Activated CD8-positive, alpha-beta T cell treated with anti-CD3 and anti-CD28 coated beads, Interleukin-2, amount 10 ng/mL, durations not matched to agents 7 days and 5 days (primary cell): ENCODE measurements around the gene PSG3. TPM values are rescaled to one million over a fixed set of nuclear protein-coding genes. Genes with fewer than 3 reads are reported as not detected.
"Not testable (repeated sequence)": the region's sequence is repeated elsewhere in the genome, so short reads cannot be mapped to it uniquely, and the experiment has no call there.

Experiments
- ATAC-seq: fragments of 150-1000 bp; cut with Tn5 transposase; one replicate; pipeline ENCODE4 v1.10.0; 2021; ENCODE audit warnings: moderate library complexity
- CTCF ChIA-PET: fragments of 350-600 bp; sonication (Branson Sonifier 250); formaldehyde crosslinking; loops from one replicate; lab custom pipeline; 2021; ENCODE audit warnings: antibody characterized with exemption; lab: Charles Lee
- POLR2A ChIA-PET: fragments of 350-600 bp; sonication (Branson Sonifier 250); formaldehyde crosslinking; loops from one replicate; lab custom pipeline; 2021; ENCODE audit warnings: antibody characterized with exemption; lab: Charles Lee
- DNase-seq: peaks from one replicate; pipeline ENCODE4 v3.0.0-alpha.2; 2020
- H3K27ac Mint-ChIP-seq: one replicate; pipeline ENCODE4 v1.8.0; 2021; ENCODE audit warnings: mild to moderate bottlenecking, mixed read lengths
- H3K27me3 Mint-ChIP-seq: one replicate; pipeline ENCODE4 v1.8.0; 2021; ENCODE audit warnings: low read depth, mixed read lengths
- H3K36me3 Mint-ChIP-seq: one replicate; pipeline ENCODE4 v1.8.0; 2021; ENCODE audit warnings: low read depth, mixed read lengths
- H3K4me1 Mint-ChIP-seq: one replicate; pipeline ENCODE4 v1.8.0; 2021; ENCODE audit warnings: low read depth, mixed read lengths
- H3K4me3 Mint-ChIP-seq: one replicate; pipeline ENCODE4 v1.8.0; 2021; ENCODE audit warnings: mild to moderate bottlenecking, mixed read lengths
- H3K9me3 Mint-ChIP-seq: one replicate; pipeline ENCODE4 v1.8.0; 2022; ENCODE audit warnings: mixed read lengths; ENCODE audit not compliant: insufficient read depth
- total RNA-seq, 2 experiments: library from RNA; stranded (reverse); gene quantifications; one replicate each; pipeline ENCODE4 v1.2.3, GENCODE V29; 2021

The PSG3 gene
- total RNA-seq, result not detected

GRCh38 chr19:42740381-42740780 lies at the start of gene PSG3:
Gene PSG3 (minus strand): TSS chr19:42740481. CDS start chr19:42740384, 97 bp downstream.
- DNase-seq, H3K9me3 Mint-ChIP-seq, H3K4me1 Mint-ChIP-seq: not testable (repeated sequence)

GRCh38 chr19:42788766-42789165 lies 48.5 kb upstream of the PSG3 start:
- CTCF ChIA-PET, H3K27ac Mint-ChIP-seq, H3K27me3 Mint-ChIP-seq, ATAC-seq, DNase-seq, H3K36me3 Mint-ChIP-seq, POLR2A ChIA-PET, H3K4me1 Mint-ChIP-seq, H3K4me3 Mint-ChIP-seq: not testable (repeated sequence)
- peaks cover 16% of the 10 kb centered on the region for H3K9me3 Mint-ChIP-seq

More at GRCh38 chr19:42740381-42740780, at the start of gene PSG3:
- CTCF ChIA-PET, H3K4me3 Mint-ChIP-seq, POLR2A ChIA-PET, ATAC-seq, H3K36me3 Mint-ChIP-seq, H3K27me3 Mint-ChIP-seq, H3K27ac Mint-ChIP-seq: not testable (repeated sequence)

GRCh38 chr19:42787766-42788165 lies 47.5 kb upstream of the PSG3 start:
- ATAC-seq, H3K27me3 Mint-ChIP-seq, H3K36me3 Mint-ChIP-seq, H3K4me3 Mint-ChIP-seq, H3K27ac Mint-ChIP-seq, H3K4me1 Mint-ChIP-seq, DNase-seq, POLR2A ChIA-PET, CTCF ChIA-PET, H3K9me3 Mint-ChIP-seq: not testable (repeated sequence)

DNA sequence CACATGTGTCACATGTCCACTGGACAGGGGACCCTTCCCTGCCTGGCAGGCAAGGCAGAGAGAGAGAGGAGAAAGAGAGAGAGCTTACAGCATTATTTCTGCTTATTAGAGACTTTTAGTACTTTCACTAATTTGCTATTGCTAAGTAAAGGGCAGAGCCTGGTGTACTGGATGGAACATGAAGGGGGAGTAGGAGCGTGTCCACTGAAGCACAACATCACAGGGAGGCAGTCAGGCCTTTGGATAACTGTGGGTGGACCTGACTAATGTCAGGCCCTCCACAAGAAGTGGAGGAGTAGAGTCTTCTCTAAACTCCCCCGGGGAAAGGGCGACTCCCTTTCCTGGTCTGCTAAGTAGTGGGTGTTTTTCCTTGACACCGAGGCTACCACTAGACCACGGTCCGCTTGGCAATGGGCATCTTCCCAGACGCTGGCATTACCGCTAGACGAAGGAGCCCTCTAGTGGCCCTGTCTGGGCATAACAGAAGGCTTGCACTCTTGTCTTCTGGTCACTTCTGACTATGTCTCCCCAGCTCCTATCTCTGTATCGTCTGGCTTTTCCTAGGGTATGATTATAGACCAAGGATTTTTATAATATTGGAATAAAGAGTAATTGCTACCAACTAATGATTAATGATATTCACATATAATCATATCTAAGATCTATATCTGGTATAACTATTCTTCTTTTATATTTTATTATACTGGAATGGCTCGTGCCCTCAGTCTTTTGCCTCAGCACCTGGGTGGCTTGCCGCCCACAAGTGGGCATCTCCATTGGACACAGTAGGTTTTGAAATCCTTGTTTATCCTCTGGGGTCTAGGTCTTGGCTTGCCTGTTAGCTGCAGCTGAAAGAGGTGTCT lies 36.7 kb upstream of the PSG3 start:
- ATAC-seq, H3K4me1 Mint-ChIP-seq, H3K36me3 Mint-ChIP-seq, H3K9me3 Mint-ChIP-seq, H3K4me3 Mint-ChIP-seq, H3K27ac Mint-ChIP-seq, POLR2A ChIA-PET: not testable (repeated sequence)
- DNase-seq, result peak; percentile 53
- peaks cover 11% of the 10 kb centered on the region for H3K27me3 Mint-ChIP-seq
- CTCF ChIA-PET, result interaction anchor here (1.4 kb wide), 1 partner anchor 14 kb away, joined by 4 read pairs; no protein-coding TSS in a partner anchor

GRCh38 chr19:42774510-42775158 lies 34.4 kb upstream of the PSG3 start:
- H3K27ac Mint-ChIP-seq, H3K4me1 Mint-ChIP-seq, H3K36me3 Mint-ChIP-seq, H3K27me3 Mint-ChIP-seq, ATAC-seq, POLR2A ChIA-PET, CTCF ChIA-PET, DNase-seq, H3K9me3 Mint-ChIP-seq, H3K4me3 Mint-ChIP-seq: not testable (repeated sequence)

GRCh38 chr19:42767319-42767718 lies 27.0 kb upstream of the PSG3 start:
- DNase-seq, POLR2A ChIA-PET, H3K4me3 Mint-ChIP-seq, H3K4me1 Mint-ChIP-seq, H3K9me3 Mint-ChIP-seq, H3K27ac Mint-ChIP-seq, H3K27me3 Mint-ChIP-seq, ATAC-seq, H3K36me3 Mint-ChIP-seq: not testable (repeated sequence)
- CTCF ChIA-PET, result interaction anchor here (0.6 kb wide), 1 partner anchor 84 kb away, joined by 6 read pairs; no protein-coding TSS in a partner anchor

GRCh38 chr19:42766871-42767270 lies 26.6 kb upstream of the PSG3 start:
- ATAC-seq, POLR2A ChIA-PET, H3K36me3 Mint-ChIP-seq, DNase-seq, H3K27me3 Mint-ChIP-seq, H3K9me3 Mint-ChIP-seq, H3K4me3 Mint-ChIP-seq, H3K27ac Mint-ChIP-seq, H3K4me1 Mint-ChIP-seq: not testable (repeated sequence)
- CTCF ChIA-PET, result interaction anchor here (0.5 to 0.6 kb wide), 2 partner anchors 60 to 83 kb away, joined by 3 to 6 read pairs; no protein-coding TSS in a partner anchor

- CTCF ChIA-PET, result no interaction called here
- ATAC-seq, result no peak
- no peaks in the 10 kb centered on the region for H3K9me3 Mint-ChIP-seq
- H3K4me3 Mint-ChIP-seq, result no peak overlapping the region
- H3K36me3 Mint-ChIP-seq, result no peaks in the 10 kb centered on the region
- no peak for DNase-seq
- no peaks in the 10 kb centered on the region for H3K4me1 Mint-ChIP-seq
- H3K27ac Mint-ChIP-seq, result no peak overlapping the region
- POLR2A ChIA-PET, result no interaction called here
- H3K27me3 Mint-ChIP-seq, result peaks cover 3% of the 10 kb centered on the region
These were observed 24.6 kb upstream of the PSG3 start for GRCh38 chr19:42764836-42765235.

GRCh38 chr19:42762789-42763188 lies 22.5 kb upstream of the PSG3 start:
- DNase-seq (no peak), ATAC-seq (no peak)
- CTCF ChIA-PET, result no interaction called here
- no peak overlapping the region for H3K4me3 Mint-ChIP-seq
- no peaks in the 10 kb centered on the region for H3K36me3 Mint-ChIP-seq
- H3K27me3 Mint-ChIP-seq, result peaks cover 3% of the 10 kb centered on the region
- no peaks in the 10 kb centered on the region for H3K9me3 Mint-ChIP-seq
- POLR2A ChIA-PET, result no interaction called here
- no peak overlapping the region for H3K27ac Mint-ChIP-seq
- H3K4me1 Mint-ChIP-seq, result no peaks in the 10 kb centered on the region

- ATAC-seq, H3K9me3 Mint-ChIP-seq, H3K27ac Mint-ChIP-seq, POLR2A ChIA-PET, CTCF ChIA-PET, H3K4me3 Mint-ChIP-seq, H3K27me3 Mint-ChIP-seq, H3K36me3 Mint-ChIP-seq, H3K4me1 Mint-ChIP-seq, DNase-seq: not testable (repeated sequence)
These were observed 21.6 kb upstream of the PSG3 start for GRCh38 chr19:42761924-42762295.

DNA sequence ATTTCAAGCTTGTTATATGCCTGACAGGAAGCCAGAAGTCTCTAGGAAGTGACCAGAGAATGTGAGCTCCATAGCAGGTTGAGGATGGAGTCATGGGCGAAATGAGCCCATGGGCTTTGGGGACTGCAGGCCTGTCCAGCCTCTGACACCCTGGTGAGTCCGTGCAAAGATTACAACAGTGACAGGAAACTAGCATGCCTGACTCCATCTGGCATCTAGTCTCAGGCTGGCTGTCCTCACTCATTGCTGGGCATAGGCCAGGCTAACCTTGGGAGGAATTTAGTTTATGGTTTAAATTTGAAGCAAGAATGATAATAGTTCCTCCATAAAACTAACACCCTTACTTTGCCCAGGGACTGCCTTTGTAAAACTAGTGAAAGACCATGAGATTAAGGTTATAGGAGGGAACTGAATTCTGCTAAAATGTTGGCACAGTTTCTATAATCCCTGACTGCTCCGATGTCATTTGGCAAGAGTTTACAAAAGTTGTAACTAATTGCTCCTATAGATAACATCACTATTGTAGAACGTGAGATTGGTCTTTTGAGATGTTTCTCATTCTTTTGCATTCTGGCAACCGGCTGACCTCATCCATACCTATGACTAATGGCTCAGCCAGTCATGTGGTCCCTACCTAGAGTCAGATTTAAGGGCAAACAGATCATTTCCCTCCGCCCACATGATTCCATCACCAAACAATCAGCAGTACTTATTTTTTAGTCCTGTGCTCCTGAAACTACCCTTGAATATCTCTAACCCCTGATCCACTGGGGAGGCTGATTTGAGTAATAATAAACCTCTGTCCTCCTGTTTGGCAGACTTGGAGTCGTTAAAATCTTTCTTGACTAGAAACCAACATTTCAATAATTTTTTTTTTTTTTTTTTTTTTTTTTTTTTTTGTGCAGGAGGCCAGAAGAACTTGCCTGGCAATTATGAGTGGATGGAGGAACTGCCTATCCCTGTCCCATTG lies 21.0 kb upstream of the PSG3 start:
- CTCF ChIA-PET, DNase-seq, H3K9me3 Mint-ChIP-seq, H3K36me3 Mint-ChIP-seq, ATAC-seq, H3K27ac Mint-ChIP-seq, H3K4me3 Mint-ChIP-seq, H3K27me3 Mint-ChIP-seq, POLR2A ChIA-PET, H3K4me1 Mint-ChIP-seq: not testable (repeated sequence)
